HL-60 (cell line): ENCODE results near the gene MRPL33.

Experiments used
- DNase-seq, 2 experiments: peaks; one replicate each; pipeline ENCODE4 v3.0.0-alpha.2; 2010 to 2020; ENCODE audit warnings: low read depth in 1 of 2, low spot score in 1 of 2
- H3K27ac ChIP-seq: fragments of 250-450 bp; sonication (Bioruptor Pico); replicated peaks from 2 replicates; pipeline ENCODE4 v1.5.1; 2020; ENCODE audit warnings: mild to moderate bottlenecking, moderate library complexity
- H3K27me3 ChIP-seq: fragments of 250-450 bp; sonication (Bioruptor Pico); 2 replicates; pipeline ENCODE4 v1.5.1; 2021; ENCODE audit warnings: mild to moderate bottlenecking, moderate library complexity; ENCODE audit not compliant: insufficient read depth, poor library complexity, severe bottlenecking
- H3K4me3 ChIP-seq: replicated peaks from 2 replicates; pipeline ENCODE4 v1.5.1; 2011; ENCODE audit warnings: mild to moderate bottlenecking, control low read depth, low read length; ENCODE audit not compliant: insufficient read depth
- GABPA ChIP-seq: IDR thresholded peaks from 2 replicates; pipeline ENCODE4 v1.6.1; 2012; ENCODE audit warnings: low read depth
- POLR2AphosphoS5 ChIP-seq: IDR thresholded peaks from 2 replicates; pipeline ENCODE4 v1.6.1; 2012; ENCODE audit warnings: low read depth
- SPI1 ChIP-seq: IDR thresholded peaks from 2 replicates; pipeline ENCODE4 v1.6.1; 2012; ENCODE audit warnings: low read depth, mild to moderate bottlenecking, borderline replicate concordance
- TF ChIP-seq, protein P1 (sequence below): IDR thresholded peaks from one replicate; pipeline ENCODE4 v1.5.1; 2011; ENCODE audit warnings: low read length, control low read depth, inconsistent platforms; ENCODE audit not compliant: insufficient read depth
- TF ChIP-seq, protein P2 (sequence below): IDR thresholded peaks from 2 replicates; pipeline ENCODE4 v1.6.1; 2012; ENCODE audit warnings: low read depth; ENCODE audit not compliant: insufficient replicate concordance

MRPL33 gene

DNA sequence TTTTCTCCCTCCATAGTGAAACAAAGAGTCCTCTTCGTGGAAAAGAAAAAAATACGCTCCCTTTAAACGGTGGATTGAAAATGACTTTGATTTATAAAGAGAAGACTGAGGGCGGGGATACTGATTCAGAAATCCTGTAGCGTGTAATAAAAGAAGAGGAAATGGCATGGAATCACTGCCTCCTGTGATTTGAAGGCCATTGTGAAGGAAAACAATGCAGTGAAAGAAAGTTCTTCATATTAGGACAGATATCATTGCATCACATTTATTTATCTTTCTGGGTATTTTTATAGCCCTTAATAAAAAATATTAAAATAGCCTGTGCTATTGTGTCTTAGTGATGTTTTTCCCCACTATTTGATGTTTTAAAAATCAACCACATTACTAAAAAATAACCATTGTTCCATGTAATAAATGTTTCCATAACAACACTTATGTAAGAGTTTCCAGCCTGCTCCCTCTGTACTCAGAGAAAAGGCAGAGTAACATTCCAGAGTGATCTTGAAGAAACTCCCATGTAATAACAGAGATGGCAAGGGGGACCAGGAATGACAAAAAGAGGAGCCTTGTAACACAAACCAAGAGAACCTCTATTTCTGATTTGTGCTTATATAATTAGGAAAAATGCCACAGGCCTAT lies 8.0 kb downstream of the MRPL33 start:
- DNase-seq, result no peak
- TF ChIP-seq, protein P1, sequence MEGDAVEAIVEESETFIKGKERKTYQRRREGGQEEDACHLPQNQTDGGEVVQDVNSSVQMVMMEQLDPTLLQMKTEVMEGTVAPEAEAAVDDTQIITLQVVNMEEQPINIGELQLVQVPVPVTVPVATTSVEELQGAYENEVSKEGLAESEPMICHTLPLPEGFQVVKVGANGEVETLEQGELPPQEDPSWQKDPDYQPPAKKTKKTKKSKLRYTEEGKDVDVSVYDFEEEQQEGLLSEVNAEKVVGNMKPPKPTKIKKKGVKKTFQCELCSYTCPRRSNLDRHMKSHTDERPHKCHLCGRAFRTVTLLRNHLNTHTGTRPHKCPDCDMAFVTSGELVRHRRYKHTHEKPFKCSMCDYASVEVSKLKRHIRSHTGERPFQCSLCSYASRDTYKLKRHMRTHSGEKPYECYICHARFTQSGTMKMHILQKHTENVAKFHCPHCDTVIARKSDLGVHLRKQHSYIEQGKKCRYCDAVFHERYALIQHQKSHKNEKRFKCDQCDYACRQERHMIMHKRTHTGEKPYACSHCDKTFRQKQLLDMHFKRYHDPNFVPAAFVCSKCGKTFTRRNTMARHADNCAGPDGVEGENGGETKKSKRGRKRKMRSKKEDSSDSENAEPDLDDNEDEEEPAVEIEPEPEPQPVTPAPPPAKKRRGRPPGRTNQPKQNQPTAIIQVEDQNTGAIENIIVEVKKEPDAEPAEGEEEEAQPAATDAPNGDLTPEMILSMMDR, result no peak
- TF ChIP-seq, protein P2, sequence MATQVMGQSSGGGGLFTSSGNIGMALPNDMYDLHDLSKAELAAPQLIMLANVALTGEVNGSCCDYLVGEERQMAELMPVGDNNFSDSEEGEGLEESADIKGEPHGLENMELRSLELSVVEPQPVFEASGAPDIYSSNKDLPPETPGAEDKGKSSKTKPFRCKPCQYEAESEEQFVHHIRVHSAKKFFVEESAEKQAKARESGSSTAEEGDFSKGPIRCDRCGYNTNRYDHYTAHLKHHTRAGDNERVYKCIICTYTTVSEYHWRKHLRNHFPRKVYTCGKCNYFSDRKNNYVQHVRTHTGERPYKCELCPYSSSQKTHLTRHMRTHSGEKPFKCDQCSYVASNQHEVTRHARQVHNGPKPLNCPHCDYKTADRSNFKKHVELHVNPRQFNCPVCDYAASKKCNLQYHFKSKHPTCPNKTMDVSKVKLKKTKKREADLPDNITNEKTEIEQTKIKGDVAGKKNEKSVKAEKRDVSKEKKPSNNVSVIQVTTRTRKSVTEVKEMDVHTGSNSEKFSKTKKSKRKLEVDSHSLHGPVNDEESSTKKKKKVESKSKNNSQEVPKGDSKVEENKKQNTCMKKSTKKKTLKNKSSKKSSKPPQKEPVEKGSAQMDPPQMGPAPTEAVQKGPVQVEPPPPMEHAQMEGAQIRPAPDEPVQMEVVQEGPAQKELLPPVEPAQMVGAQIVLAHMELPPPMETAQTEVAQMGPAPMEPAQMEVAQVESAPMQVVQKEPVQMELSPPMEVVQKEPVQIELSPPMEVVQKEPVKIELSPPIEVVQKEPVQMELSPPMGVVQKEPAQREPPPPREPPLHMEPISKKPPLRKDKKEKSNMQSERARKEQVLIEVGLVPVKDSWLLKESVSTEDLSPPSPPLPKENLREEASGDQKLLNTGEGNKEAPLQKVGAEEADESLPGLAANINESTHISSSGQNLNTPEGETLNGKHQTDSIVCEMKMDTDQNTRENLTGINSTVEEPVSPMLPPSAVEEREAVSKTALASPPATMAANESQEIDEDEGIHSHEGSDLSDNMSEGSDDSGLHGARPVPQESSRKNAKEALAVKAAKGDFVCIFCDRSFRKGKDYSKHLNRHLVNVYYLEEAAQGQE, result no peak
- no peak for TF ChIP-seq SPI1
- no peak for TF ChIP-seq POLR2AphosphoS5
- no peak for TF ChIP-seq GABPA
- H3K27ac ChIP-seq, result no peak overlapping the region
- no peak overlapping the region for H3K4me3 ChIP-seq
- H3K27me3 ChIP-seq, result no peaks in the 10 kb centered on the region

DNA sequence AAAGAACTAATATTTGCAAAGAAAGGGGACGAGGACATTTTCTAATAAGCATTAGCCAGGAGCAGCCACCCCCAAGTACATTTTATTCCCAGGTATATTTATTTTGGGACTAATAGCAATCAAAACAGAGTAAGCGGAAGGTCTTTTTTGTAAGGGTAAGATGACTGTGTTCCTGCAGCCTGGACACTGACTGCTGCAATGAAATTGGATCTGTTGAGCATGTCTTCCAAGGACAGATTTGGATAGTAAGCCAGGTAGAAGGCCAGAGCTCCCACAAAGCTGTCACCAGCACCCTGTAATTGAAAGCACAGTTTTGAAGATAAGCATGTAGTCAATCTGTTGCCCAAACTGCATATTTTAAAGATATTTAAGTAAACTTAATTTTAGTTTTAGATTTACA lies 10.0 kb downstream of the MRPL33 start:
- DNase-seq, result no peak
- TF ChIP-seq, protein P2, result no peak
- TF ChIP-seq SPI1, result no peak
- TF ChIP-seq, protein P1, result no peak
- TF ChIP-seq POLR2AphosphoS5, result no peak
- no peak for TF ChIP-seq GABPA
- no peak overlapping the region for H3K27ac ChIP-seq
- H3K27me3 ChIP-seq, result no peaks in the 10 kb centered on the region
- H3K4me3 ChIP-seq, result no peak overlapping the region

DNA sequence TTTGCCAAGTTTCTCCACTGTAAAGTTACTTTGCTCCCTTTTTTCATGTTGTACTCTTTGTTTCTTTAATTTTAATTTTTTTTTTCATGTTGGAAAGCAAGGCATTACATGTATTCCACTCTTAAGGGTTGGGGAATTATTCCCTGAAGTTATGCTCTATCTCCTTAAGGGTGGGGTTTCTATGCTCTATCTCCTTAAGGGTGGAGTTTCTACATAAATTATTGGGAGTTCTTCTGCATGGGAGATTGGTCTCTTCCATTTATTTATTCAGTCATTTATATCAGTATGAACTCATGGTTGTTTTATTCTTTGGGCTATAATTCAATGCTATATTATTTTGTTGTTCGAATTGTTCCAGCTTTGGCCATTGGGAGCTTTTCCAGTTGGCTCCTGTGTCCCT lies 11.2 kb downstream of the MRPL33 start:
- DNase-seq, result no peak
- Histone ChIP-seq H3K27me3 (no peaks in the 10 kb centered on the region), H3K27ac (no peak overlapping the region), H3K4me3 (no peak overlapping the region)
- TF ChIP-seq, protein P1, result no peak
- no peak for TF ChIP-seq POLR2AphosphoS5
- TF ChIP-seq SPI1, result no peak
- TF ChIP-seq, protein P2, result no peak
- TF ChIP-seq GABPA, result no peak
